ENCODE data around the gene SLC6A20. TPM values are rescaled to one million over a fixed set of nuclear protein-coding genes. Genes with fewer than 3 reads are reported as not detected.

Gene SLC6A20
- total RNA-seq, 3 donors from 2014 or later: 0.16 to 1.2 (median 0.33) TPM

- intact Hi-C loops (cut with DNase I; ENCODE audit: low total_unique reads): no loop called here
- TF ChIP-seq POLR2AphosphoS5 (IDR thresholded peaks at IDR 0.05) (no peak), CTCF (IDR thresholded peaks at IDR 0.05) (no peak), POLR2A (IDR thresholded peaks at IDR 0.05) (no peak)
- no peak overlapping the region for H3K4me3 ChIP-seq
- DNase-seq (ENCODE audit: low spot score in 2 of 2): no peak
- peak overlapping the region; percentile 20 to 60 for H3K27ac ChIP-seq
- H3K9me3 ChIP-seq: no peaks in the 10 kb centered on the region
- H3K27me3 ChIP-seq: no peaks in the 10 kb centered on the region
- no peaks in the 10 kb centered on the region for H3K4me1 ChIP-seq
- no peaks in the 10 kb centered on the region for H3K36me3 ChIP-seq
Measured at GRCh38 chr3:45807681-45808540, 11.6 kb upstream of the SLC6A20 start.

- TF ChIP-seq POLR2A (IDR thresholded peaks at IDR 0.05) (no peak), POLR2AphosphoS5 (IDR thresholded peaks at IDR 0.05) (no peak), CTCF (IDR thresholded peaks at IDR 0.05) (no peak)
- Histone ChIP-seq H3K4me1 (no peaks in the 10 kb centered on the region), H3K36me3 (no peaks in the 10 kb centered on the region), H3K27ac (peak overlapping the region in 1 of 2 donors; percentile 60), H3K27me3 (no peaks in the 10 kb centered on the region), H3K4me3 (no peak overlapping the region), H3K9me3 (no peaks in the 10 kb centered on the region)
- no peak for DNase-seq (ENCODE audit: low spot score in 2 of 2)
- intact Hi-C loops (cut with DNase I; ENCODE audit: low total_unique reads): no loop called here
Measured at GRCh38 chr3:45807133-45807532, 10.8 kb upstream of the SLC6A20 start.

GRCh38 chr3:45806072-45806471 is 9.7 kb upstream of the SLC6A20 start:
- H3K4me1 ChIP-seq: no peaks in the 10 kb centered on the region

GRCh38 chr3:45803252-45803935 is 7.1 kb upstream of the SLC6A20 start:
- Histone ChIP-seq H3K27ac (no peak overlapping the region), H3K4me1 (no peaks in the 10 kb centered on the region), H3K27me3 (no peaks in the 10 kb centered on the region), H3K4me3 (no peak overlapping the region), H3K36me3 (no peaks in the 10 kb centered on the region), H3K9me3 (no peaks in the 10 kb centered on the region)
- no peak for DNase-seq (ENCODE audit: low spot score in 2 of 2)
- TF ChIP-seq POLR2AphosphoS5 (IDR thresholded peaks at IDR 0.05) (no peak), POLR2A (IDR thresholded peaks at IDR 0.05) (no peak), CTCF (IDR thresholded peaks at IDR 0.05) (no peak)
- intact Hi-C loops (cut with DNase I; ENCODE audit: low total_unique reads): no loop called here

More at GRCh38 chr3:45806072-45806471, 9.7 kb upstream of the SLC6A20 start:
- no peak for DNase-seq (ENCODE audit: low spot score in 2 of 2)
- Histone ChIP-seq H3K36me3 (no peaks in the 10 kb centered on the region), H3K4me3 (no peak overlapping the region), H3K9me3 (no peaks in the 10 kb centered on the region), H3K27me3 (no peaks in the 10 kb centered on the region), H3K27ac (no peak overlapping the region)
- intact Hi-C loops (cut with DNase I; ENCODE audit: low total_unique reads): no loop called here
- TF ChIP-seq POLR2AphosphoS5 (IDR thresholded peaks at IDR 0.05) (no peak), CTCF (IDR thresholded peaks at IDR 0.05) (no peak), POLR2A (IDR thresholded peaks at IDR 0.05) (no peak)

GRCh38 chr3:45802146-45802545 is 5.8 kb upstream of the SLC6A20 start:
- Histone ChIP-seq H3K27me3 (peaks cover 0 to 2% of the 10 kb centered on the region in 2 donors), H3K36me3 (no peaks in the 10 kb centered on the region), H3K27ac (no peak overlapping the region), H3K4me3 (no peak overlapping the region), H3K4me1 (no peaks in the 10 kb centered on the region), H3K9me3 (no peaks in the 10 kb centered on the region)
- intact Hi-C loops (cut with DNase I; ENCODE audit: low total_unique reads): no loop called here
- TF ChIP-seq CTCF (IDR thresholded peaks at IDR 0.05): no peak
- no peak for TF ChIP-seq POLR2AphosphoS5 (IDR thresholded peaks at IDR 0.05)
- no peak for TF ChIP-seq POLR2A (IDR thresholded peaks at IDR 0.05)
- no peak for DNase-seq (ENCODE audit: low spot score in 2 of 2)
